HCT116 (cell line): ENCODE data around the gene RNF130. TPM values are rescaled to one million over a fixed set of nuclear protein-coding genes. Genes with fewer than 3 reads are reported as not detected.

Experiments used
- ATAC-seq: fragments of 200-7000 bp; cut with Tn5 transposase; 2 replicates; pipeline ENCODE4 v1.9.1; 2020; ENCODE audit warnings: mild to moderate bottlenecking, moderate library complexity
- BruUV-seq: library from RNA; stranded (reverse); fragments of 400-500 nt; replicated peaks from 2 replicates; lab custom pipeline; 2021; lab: Mats Ljungman, UMichigan
- CTCF ChIA-PET: fragments of 300-600 bp; sonication (Branson Sonifier 250); formaldehyde crosslinking; loops from one replicate; lab custom pipeline; 2021; ENCODE audit warnings: antibody characterized with exemption; lab: Charles Lee
- POLR2A ChIA-PET: fragments of 300-600, 350-600 bp; sonication (Branson Sonifier 250); formaldehyde crosslinking; loops from one replicate; lab custom pipeline; 2021; ENCODE audit warnings: antibody characterized with exemption; lab: Charles Lee
- RAD21 ChIA-PET, 2 experiments: fragments of 300-600 bp; sonication (Branson Sonifier 250); formaldehyde crosslinking; loops; one replicate each; lab custom pipeline; 2023; ENCODE audit warnings: low total read pairs in 2 of 2; ENCODE audit not compliant: uncharacterized antibody in 2 of 2, unreplicated experiment in 2 of 2, low non-redundant PET in 1 of 2; lab: Charles Lee
- DNase-seq: peaks from one replicate; pipeline ENCODE4 v3.0.0-alpha.2; 2010; ENCODE audit warnings: low read depth, low spot score
- H2AFZ ChIP-seq: fragments of 200-600 bp; shearing (Covaris generic), sonication (generic); 2 replicates; pipeline ENCODE4 v1.6.1; 2017; ENCODE audit warnings: low read depth, mixed run types, mixed read lengths, antibody characterized with exemption, low read length; ENCODE audit not compliant: poor library complexity, severe bottlenecking
- H3K27ac ChIP-seq: 2 replicates; pipeline ENCODE4 v1.5.1; 2012; ENCODE audit warnings: low read depth, low read length
- H3K27me3 ChIP-seq: fragments of 200-600 bp; sonication (generic); 2 replicates; pipeline ENCODE4 v1.6.1; 2016; ENCODE audit warnings: mixed run types, low read length, mixed read lengths; ENCODE audit not compliant: insufficient read depth
- H3K36me3 ChIP-seq, 2 experiments: fragments of 200-500 bp in 1 of 2; fragments of 200-600 bp in 1 of 2; sonication (Bioruptor generic) in 1 of 2; sonication (generic) in 1 of 2; 2 replicates each; pipeline versions ENCODE4 v1.5.1 to v1.6.1; 2014 to 2016; ENCODE audit warnings: low read length in 2 of 2, inconsistent platforms in 1 of 2, mixed read lengths in 1 of 2, mixed run types in 1 of 2; ENCODE audit not compliant: insufficient read depth in 2 of 2, control insufficient read depth in 1 of 2
- H3K4me1 ChIP-seq, 2 experiments: fragments of 200-600 bp in 1 of 2; sonication (generic) in 1 of 2; 2 replicates each; pipeline versions ENCODE4 v1.5.1 to v1.6.1; 2012 to 2017; ENCODE audit warnings: low read length in 2 of 2, inconsistent platforms in 1 of 2, mild to moderate bottlenecking in 1 of 2, mixed read lengths in 1 of 2, mixed run types in 1 of 2, moderate library complexity in 1 of 2; ENCODE audit not compliant: insufficient read depth in 2 of 2, control insufficient read depth in 1 of 2
- H3K4me2 ChIP-seq: fragments of 200-600 bp; sonication (generic); 2 replicates; pipeline ENCODE4 v1.6.1; 2017; ENCODE audit warnings: mixed run types, low read length, mixed read lengths
- H3K4me3 ChIP-seq, 2 experiments: fragments of 200-600 bp in 1 of 2; sonication (generic) in 1 of 2; replicated peaks in 1 of 2; 2 replicates each; pipeline ENCODE4 v1.5.1; 2011 to 2016; ENCODE audit warnings: low read length in 2 of 2, control low read depth in 1 of 2, low read depth in 1 of 2, mild to moderate bottlenecking in 1 of 2, mixed read lengths in 1 of 2, mixed run types in 1 of 2
- H3K79me2 ChIP-seq: fragments of 200-600 bp; sonication (generic); 2 replicates; pipeline ENCODE4 v1.6.1; 2017; ENCODE audit warnings: mild to moderate bottlenecking, mixed run types, low read length, moderate library complexity, mixed read lengths; ENCODE audit not compliant: insufficient read depth
- H3K9ac ChIP-seq: fragments of 200-600 bp; sonication (generic); 2 replicates; pipeline ENCODE4 v1.6.1; 2016; ENCODE audit warnings: low read length, mixed read lengths
- H3K9me2 ChIP-seq: fragments of 200-600 bp; sonication (generic), shearing (Covaris generic); 2 replicates; pipeline ENCODE4 v1.6.1; 2017; ENCODE audit warnings: mixed run types, mild to moderate bottlenecking, moderate library complexity; ENCODE audit not compliant: insufficient read depth
- H3K9me3 ChIP-seq, 2 experiments: fragments of 200-500 bp in 1 of 2; fragments of 200-600 bp in 1 of 2; sonication (Bioruptor generic) in 1 of 2; sonication (generic) in 1 of 2; 2 replicates each; pipeline ENCODE4 v1.6.1; 2014 to 2017; ENCODE audit warnings: low read length in 2 of 2, mixed read lengths in 2 of 2, inconsistent platforms in 1 of 2, low read depth in 1 of 2, mild to moderate bottlenecking in 1 of 2, mixed run types in 1 of 2, moderate library complexity in 1 of 2; ENCODE audit not compliant: control insufficient read depth in 1 of 2, insufficient read depth in 1 of 2
- H4K20me1 ChIP-seq: fragments of 200-600 bp; sonication (generic), shearing (Covaris generic); 2 replicates; pipeline ENCODE4 v1.6.1; 2017; ENCODE audit warnings: mixed run types, mild to moderate bottlenecking, moderate library complexity; ENCODE audit not compliant: insufficient read depth
- CBX3 ChIP-seq: IDR thresholded peaks from 2 replicates; pipeline ENCODE4 v1.6.1; 2012; ENCODE audit warnings: low read depth
- CEBPB ChIP-seq: IDR thresholded peaks from 2 replicates; pipeline ENCODE4 v1.6.1; 2012; ENCODE audit warnings: low read depth
- EGR1 ChIP-seq: IDR thresholded peaks from 2 replicates; pipeline ENCODE4 v1.6.1; 2012; ENCODE audit warnings: low read depth
- FOSL1 ChIP-seq: IDR thresholded peaks from 2 replicates; pipeline ENCODE4 v1.6.1; 2012; ENCODE audit warnings: low read depth
- JUND ChIP-seq: IDR thresholded peaks from 2 replicates; pipeline ENCODE4 v1.6.1; 2012
- POLR2A ChIP-seq: IDR thresholded peaks from 2 replicates; pipeline ENCODE4 v1.7.0; 2011; ENCODE audit warnings: borderline replicate concordance; ENCODE audit not compliant: insufficient read depth, insufficient read length; ENCODE audit errors: extremely low read depth
- RAD21 ChIP-seq: IDR thresholded peaks from 2 replicates; pipeline ENCODE4 v1.6.1; 2012; ENCODE audit warnings: low read depth, mild to moderate bottlenecking
- SIN3A ChIP-seq: IDR thresholded peaks from 2 replicates; pipeline ENCODE4 v1.6.1; 2012; ENCODE audit warnings: low read depth
- SP1 ChIP-seq: IDR thresholded peaks from 2 replicates; pipeline ENCODE4 v1.6.1; 2012; ENCODE audit warnings: low read depth
- SRF ChIP-seq: IDR thresholded peaks from 2 replicates; pipeline ENCODE4 v1.6.1; 2012; ENCODE audit warnings: low read depth
- TCF7L2 ChIP-seq: IDR thresholded peaks from 2 replicates; pipeline ENCODE4 v1.7.0; 2011; ENCODE audit warnings: borderline replicate concordance, inconsistent platforms; ENCODE audit not compliant: insufficient read depth, insufficient read length; ENCODE audit errors: extremely low read depth
- YY1 ChIP-seq: IDR thresholded peaks from 2 replicates; pipeline ENCODE4 v1.6.1; 2011; ENCODE audit warnings: low read length, low read depth, moderate library complexity, mild to moderate bottlenecking; ENCODE audit not compliant: insufficient replicate concordance; ENCODE audit errors: extremely low read depth
- ZNF274 ChIP-seq: fragments of 200-500 bp; sonication (Bioruptor generic); IDR thresholded peaks from 2 replicates; pipeline ENCODE4 v1.6.1; 2014; ENCODE audit warnings: mild to moderate bottlenecking, low read depth, low read length, inconsistent platforms
- intact Hi-C: fragments of 100-400 bp; cut with micrococcal nuclease; formaldehyde crosslinking; loops from 2 replicates; pipeline ENCODE4 v1.10.0; 2022
- total RNA-seq: library from RNA; stranded (reverse); gene quantifications from one replicate; pipeline ENCODE4 v1.2.1, GENCODE V29; 2021; ENCODE audit not compliant: unreplicated experiment
- TF ChIP-seq, protein P1 (sequence below): IDR thresholded peaks from 2 replicates; pipeline ENCODE4 v1.6.1; 2012; ENCODE audit warnings: low read depth
- TF ChIP-seq, protein P2 (sequence below): IDR thresholded peaks from 2 replicates; pipeline ENCODE4 v1.6.1; 2011; ENCODE audit warnings: mild to moderate bottlenecking, low read length, moderate library complexity; ENCODE audit not compliant: insufficient replicate concordance; ENCODE audit errors: extremely low read depth
- TF ChIP-seq, protein P3 (sequence below): IDR thresholded peaks from 2 replicates; pipeline ENCODE4 v1.6.1; 2012

The RNF130 gene
- total RNA-seq, 1 experiment from 2014 or later = 34.9 TPM

DNA sequence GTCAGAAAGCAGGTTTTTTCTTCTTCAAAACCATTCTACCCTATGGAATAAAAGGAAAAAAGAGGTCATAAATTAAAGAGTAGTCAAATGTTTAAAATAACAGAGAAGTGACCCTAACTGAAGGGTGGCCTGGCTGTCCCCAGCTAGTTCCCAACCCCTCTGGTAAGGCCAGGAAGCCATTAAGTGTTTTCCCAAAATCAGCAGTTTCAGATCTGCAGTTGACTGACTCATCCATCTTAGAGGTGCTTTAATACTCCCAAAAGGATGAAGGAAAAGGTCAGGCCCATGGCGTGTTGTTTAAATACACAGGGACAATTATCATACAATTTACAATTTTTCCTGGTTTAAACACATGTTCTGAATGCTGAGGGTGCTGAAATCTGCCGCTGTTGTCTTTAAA lies 115.9 kb downstream of the RNF130 start:
- RAD21 ChIA-PET = no interaction called here
- no peaks in the 10 kb centered on the region for H3K79me2 ChIP-seq
- H3K36me3 ChIP-seq = no peaks in the 10 kb centered on the region
- intact Hi-C loops = no loop called here
- no peaks in the 10 kb centered on the region for H3K9me2 ChIP-seq
- no peak overlapping the region for H2AFZ ChIP-seq
- H3K27ac ChIP-seq = no peak overlapping the region
- H3K4me1 ChIP-seq = no peaks in the 10 kb centered on the region
- no peaks in the 10 kb centered on the region for H3K9me3 ChIP-seq
- H3K4me3 ChIP-seq = no peak overlapping the region
- TF ChIP-seq TCF7L2 = no peak
- no peak for TF ChIP-seq FOSL1
- DNase-seq (no peak), ATAC-seq (no peak)
- no peak overlapping the region for H3K4me2 ChIP-seq
- no peaks in the 10 kb centered on the region for H3K27me3 ChIP-seq
- no TSS peak for BruUV-seq
- no peak overlapping the region for H3K9ac ChIP-seq
- POLR2A ChIA-PET = no interaction called here
- CTCF ChIA-PET = no interaction called here
- no peaks in the 10 kb centered on the region for H4K20me1 ChIP-seq

DNA sequence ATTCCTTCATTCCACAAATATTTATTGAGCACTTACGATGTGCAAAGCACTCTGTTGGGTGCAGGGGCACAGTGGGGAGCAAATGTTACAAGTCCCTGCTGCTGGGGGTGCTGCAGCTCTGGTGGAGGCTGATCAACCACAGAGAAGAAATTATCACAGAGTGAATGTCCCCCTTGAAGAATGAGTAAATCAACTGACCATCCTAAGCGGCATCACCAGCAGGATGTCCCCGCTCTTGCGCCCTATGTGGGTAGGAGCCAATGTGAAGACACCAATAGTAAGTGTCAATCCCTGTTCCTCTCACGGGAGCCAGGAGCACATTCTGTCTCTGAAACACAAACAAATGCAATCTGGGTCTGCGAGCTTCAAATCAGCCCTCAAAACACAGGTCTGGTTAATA lies 116.5 kb downstream of the RNF130 start:
- RAD21 ChIA-PET = no interaction called here
- DNase-seq = no peak
- TF ChIP-seq, protein P1, sequence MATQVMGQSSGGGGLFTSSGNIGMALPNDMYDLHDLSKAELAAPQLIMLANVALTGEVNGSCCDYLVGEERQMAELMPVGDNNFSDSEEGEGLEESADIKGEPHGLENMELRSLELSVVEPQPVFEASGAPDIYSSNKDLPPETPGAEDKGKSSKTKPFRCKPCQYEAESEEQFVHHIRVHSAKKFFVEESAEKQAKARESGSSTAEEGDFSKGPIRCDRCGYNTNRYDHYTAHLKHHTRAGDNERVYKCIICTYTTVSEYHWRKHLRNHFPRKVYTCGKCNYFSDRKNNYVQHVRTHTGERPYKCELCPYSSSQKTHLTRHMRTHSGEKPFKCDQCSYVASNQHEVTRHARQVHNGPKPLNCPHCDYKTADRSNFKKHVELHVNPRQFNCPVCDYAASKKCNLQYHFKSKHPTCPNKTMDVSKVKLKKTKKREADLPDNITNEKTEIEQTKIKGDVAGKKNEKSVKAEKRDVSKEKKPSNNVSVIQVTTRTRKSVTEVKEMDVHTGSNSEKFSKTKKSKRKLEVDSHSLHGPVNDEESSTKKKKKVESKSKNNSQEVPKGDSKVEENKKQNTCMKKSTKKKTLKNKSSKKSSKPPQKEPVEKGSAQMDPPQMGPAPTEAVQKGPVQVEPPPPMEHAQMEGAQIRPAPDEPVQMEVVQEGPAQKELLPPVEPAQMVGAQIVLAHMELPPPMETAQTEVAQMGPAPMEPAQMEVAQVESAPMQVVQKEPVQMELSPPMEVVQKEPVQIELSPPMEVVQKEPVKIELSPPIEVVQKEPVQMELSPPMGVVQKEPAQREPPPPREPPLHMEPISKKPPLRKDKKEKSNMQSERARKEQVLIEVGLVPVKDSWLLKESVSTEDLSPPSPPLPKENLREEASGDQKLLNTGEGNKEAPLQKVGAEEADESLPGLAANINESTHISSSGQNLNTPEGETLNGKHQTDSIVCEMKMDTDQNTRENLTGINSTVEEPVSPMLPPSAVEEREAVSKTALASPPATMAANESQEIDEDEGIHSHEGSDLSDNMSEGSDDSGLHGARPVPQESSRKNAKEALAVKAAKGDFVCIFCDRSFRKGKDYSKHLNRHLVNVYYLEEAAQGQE = no peak
- TF ChIP-seq SP1 (no peak), CEBPB (no peak), EGR1 (no peak), SIN3A (no peak), RAD21 (no peak), POLR2A (no peak), YY1 (no peak), ZNF274 (no peak), CBX3 (no peak), SRF (no peak), JUND (no peak), FOSL1 (no peak)
- TF ChIP-seq, protein P2, sequence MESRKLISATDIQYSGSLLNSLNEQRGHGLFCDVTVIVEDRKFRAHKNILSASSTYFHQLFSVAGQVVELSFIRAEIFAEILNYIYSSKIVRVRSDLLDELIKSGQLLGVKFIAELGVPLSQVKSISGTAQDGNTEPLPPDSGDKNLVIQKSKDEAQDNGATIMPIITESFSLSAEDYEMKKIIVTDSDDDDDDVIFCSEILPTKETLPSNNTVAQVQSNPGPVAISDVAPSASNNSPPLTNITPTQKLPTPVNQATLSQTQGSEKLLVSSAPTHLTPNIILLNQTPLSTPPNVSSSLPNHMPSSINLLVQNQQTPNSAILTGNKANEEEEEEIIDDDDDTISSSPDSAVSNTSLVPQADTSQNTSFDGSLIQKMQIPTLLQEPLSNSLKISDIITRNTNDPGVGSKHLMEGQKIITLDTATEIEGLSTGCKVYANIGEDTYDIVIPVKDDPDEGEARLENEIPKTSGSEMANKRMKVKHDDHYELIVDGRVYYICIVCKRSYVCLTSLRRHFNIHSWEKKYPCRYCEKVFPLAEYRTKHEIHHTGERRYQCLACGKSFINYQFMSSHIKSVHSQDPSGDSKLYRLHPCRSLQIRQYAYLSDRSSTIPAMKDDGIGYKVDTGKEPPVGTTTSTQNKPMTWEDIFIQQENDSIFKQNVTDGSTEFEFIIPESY = no peak
- TF ChIP-seq, protein P3, sequence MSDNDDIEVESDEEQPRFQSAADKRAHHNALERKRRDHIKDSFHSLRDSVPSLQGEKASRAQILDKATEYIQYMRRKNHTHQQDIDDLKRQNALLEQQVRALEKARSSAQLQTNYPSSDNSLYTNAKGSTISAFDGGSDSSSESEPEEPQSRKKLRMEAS = no peak
- CTCF ChIA-PET = no interaction called here
- Histone ChIP-seq H3K27me3 (no peaks in the 10 kb centered on the region), H3K4me3 (no peak overlapping the region), H3K4me2 (no peak overlapping the region), H2AFZ (no peak overlapping the region), H3K36me3 (no peaks in the 10 kb centered on the region), H3K79me2 (no peaks in the 10 kb centered on the region), H3K27ac (no peak overlapping the region), H4K20me1 (no peaks in the 10 kb centered on the region), H3K9me3 (no peaks in the 10 kb centered on the region), H3K4me1 (no peaks in the 10 kb centered on the region), H3K9me2 (no peaks in the 10 kb centered on the region), H3K9ac (no peak overlapping the region)
- BruUV-seq = no TSS peak
- POLR2A ChIA-PET = no interaction called here
- ATAC-seq = no peak
- intact Hi-C loops = no loop called here
